Measurements from ENCODE around the gene SH3RF3.

SH3RF3 gene

GRCh38 chr2:109472331-109472959, 343.4 kb downstream of the SH3RF3 start:
- TF ChIP-seq CTCF (IDR thresholded peaks at IDR 0.05), result no peak
- no peak for DNase-seq
- Mint-ChIP-seq H3K36me3 (ENCODE audit: low read depth) (peaks cover 11% of the 10 kb centered on the region), H3K4me1 (peaks cover 62% of the 10 kb centered on the region), H3K27ac (peak overlapping the region; percentile 92), H3K9me3 (no peaks in the 10 kb centered on the region), H3K4me3 (peak overlapping the region; percentile 3), H3K27me3 (ENCODE audit: low read depth, poor library complexity) (no peaks in the 10 kb centered on the region)

- H3K4me3 Mint-ChIP-seq, result peak overlapping the region; percentile 3
- H3K9me3 Mint-ChIP-seq, result no peaks in the 10 kb centered on the region
- TF ChIP-seq CTCF (IDR thresholded peaks at IDR 0.05), result no peak
- H3K27ac Mint-ChIP-seq, result peak overlapping the region; percentile 59
- H3K4me1 Mint-ChIP-seq, result peaks cover 62% of the 10 kb centered on the region
- no peaks in the 10 kb centered on the region for H3K27me3 Mint-ChIP-seq (ENCODE audit: low read depth, poor library complexity)
- DNase-seq, result no peak
- H3K36me3 Mint-ChIP-seq (ENCODE audit: low read depth), result peaks cover 10% of the 10 kb centered on the region
Observed at GRCh38 chr2:109472974-109473373, 344.0 kb downstream of the SH3RF3 start.

GRCh38 chr2:109473616-109474318, 344.8 kb downstream of the SH3RF3 start:
- H3K9me3 Mint-ChIP-seq, result no peaks in the 10 kb centered on the region
- TF ChIP-seq CTCF (IDR thresholded peaks at IDR 0.05), result no peak
- H3K27me3 Mint-ChIP-seq (ENCODE audit: low read depth, poor library complexity), result peaks cover 3% of the 10 kb centered on the region
- DNase-seq, result no peak
- H3K27ac Mint-ChIP-seq, result no peak overlapping the region
- H3K36me3 Mint-ChIP-seq (ENCODE audit: low read depth), result peaks cover 5% of the 10 kb centered on the region
- peaks cover 64% of the 10 kb centered on the region for H3K4me1 Mint-ChIP-seq
- H3K4me3 Mint-ChIP-seq, result no peak overlapping the region

- Mint-ChIP-seq H3K9me3 (no peaks in the 10 kb centered on the region), H3K27me3 (ENCODE audit: low read depth, poor library complexity) (peaks cover 3% of the 10 kb centered on the region), H3K4me3 (no peak overlapping the region), H3K27ac (no peak overlapping the region), H3K4me1 (peaks cover 69% of the 10 kb centered on the region), H3K36me3 (ENCODE audit: low read depth) (peaks cover 5% of the 10 kb centered on the region)
- no peak for DNase-seq
- TF ChIP-seq CTCF (IDR thresholded peaks at IDR 0.05), result no peak
Observed at GRCh38 chr2:109474319-109474825, 345.4 kb downstream of the SH3RF3 start.

GRCh38 chr2:109475531-109476210, 346.7 kb downstream of the SH3RF3 start:
- Mint-ChIP-seq H3K9me3 (no peaks in the 10 kb centered on the region), H3K36me3 (ENCODE audit: low read depth) (no peaks in the 10 kb centered on the region), H3K27ac (no peak overlapping the region), H3K4me3 (no peak overlapping the region), H3K4me1 (peaks cover 71% of the 10 kb centered on the region), H3K27me3 (ENCODE audit: low read depth, poor library complexity) (peaks cover 3% of the 10 kb centered on the region)
- no peak for TF ChIP-seq CTCF (IDR thresholded peaks at IDR 0.05)
- DNase-seq, result no peak
